Adipocyte (in vitro differentiated cells): ENCODE data around the gene HACL1.
"Not testable (repeated sequence)": the region's sequence is repeated elsewhere in the genome, so short reads cannot be mapped to it uniquely, and the experiment has no call there.

ENCODE experiments used
- DNase-seq: peaks from one replicate; pipeline ENCODE4 v3.0.0-alpha.2; 2015; ENCODE audit warnings: low read depth
- H3K27me3 ChIP-seq: replicated peaks from 2 replicates; pipeline ENCODE4 v1.7.0; 2013; ENCODE audit warnings: mild to moderate bottlenecking, low read length, moderate library complexity; ENCODE audit not compliant: control insufficient read depth, insufficient read depth
- H3K36me3 ChIP-seq: 2 replicates; pipeline ENCODE4 v1.7.0; 2013; ENCODE audit warnings: low read length, mild to moderate bottlenecking, moderate library complexity; ENCODE audit not compliant: control insufficient read depth, insufficient read depth, severe bottlenecking
- H3K4me1 ChIP-seq: 2 replicates; pipeline ENCODE4 v1.7.0; 2013; ENCODE audit warnings: mild to moderate bottlenecking, low read length, moderate library complexity; ENCODE audit not compliant: control insufficient read depth, insufficient read depth
- H3K4me3 ChIP-seq: 2 replicates; pipeline ENCODE4 v1.7.0; 2013; ENCODE audit warnings: mild to moderate bottlenecking, low read length, moderate library complexity
- H3K9ac ChIP-seq: 2 replicates; pipeline ENCODE4 v1.7.0; 2013; ENCODE audit warnings: mild to moderate bottlenecking, low read length, moderate library complexity
- H3K9me3 ChIP-seq: 2 replicates; pipeline ENCODE4 v1.7.0; 2013; ENCODE audit warnings: mild to moderate bottlenecking, low read length, moderate library complexity; ENCODE audit not compliant: control insufficient read depth

HACL1 gene

DNA sequence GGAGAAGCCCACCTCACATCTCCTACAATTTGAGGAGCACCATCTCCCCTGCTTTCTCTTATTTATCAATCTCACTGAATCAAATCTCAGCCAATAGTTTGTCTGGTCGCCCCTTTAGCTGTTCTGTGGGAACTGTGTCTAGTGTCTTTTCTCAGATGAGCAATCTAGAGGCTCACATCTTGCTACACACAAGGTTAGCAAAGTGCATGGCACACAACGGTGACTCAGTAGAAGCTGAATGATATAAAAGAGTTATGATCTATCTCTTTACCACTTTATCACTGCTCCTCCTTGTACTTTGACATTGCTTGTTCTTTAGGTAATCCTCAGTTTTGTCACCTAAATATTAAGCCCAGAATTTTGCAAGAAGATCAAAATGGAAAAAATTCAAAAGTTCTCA, 63.0 kb downstream of the HACL1 start:
- H3K36me3 ChIP-seq = peaks cover 4% of the 10 kb centered on the region
- H3K9ac ChIP-seq = no peak overlapping the region
- no peaks in the 10 kb centered on the region for H3K27me3 ChIP-seq
- H3K4me3 ChIP-seq = no peak overlapping the region
- H3K9me3 ChIP-seq = no peaks in the 10 kb centered on the region
- no peak for DNase-seq
- no peaks in the 10 kb centered on the region for H3K4me1 ChIP-seq

DNA sequence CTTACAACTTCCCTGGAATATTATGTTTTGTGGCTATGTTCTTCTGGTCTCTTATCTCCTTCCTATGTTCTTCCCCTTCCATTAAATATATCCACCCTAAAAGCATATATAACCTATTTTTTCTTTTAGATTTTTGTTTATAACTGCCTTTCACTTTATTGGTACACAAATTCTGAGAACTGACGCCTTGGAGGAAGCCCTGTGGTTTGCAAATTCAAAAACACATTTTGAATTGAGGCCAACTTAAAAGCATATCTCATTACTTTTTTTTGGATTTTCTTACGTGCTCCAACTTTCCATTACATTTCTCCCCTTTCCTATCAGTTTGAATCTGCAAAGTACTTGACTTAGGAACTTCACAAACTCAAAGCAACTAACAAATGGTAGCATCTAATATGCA, 64.5 kb downstream of the HACL1 start:
- H3K4me3 ChIP-seq = no peak overlapping the region
- H3K4me1 ChIP-seq = no peaks in the 10 kb centered on the region
- no peaks in the 10 kb centered on the region for H3K27me3 ChIP-seq
- H3K36me3 ChIP-seq = peaks cover 4% of the 10 kb centered on the region
- no peak overlapping the region for H3K9ac ChIP-seq
- no peaks in the 10 kb centered on the region for H3K9me3 ChIP-seq
- no peak for DNase-seq

GRCh38 chr3:15535732-15536131, 65.6 kb downstream of the HACL1 start:
- Histone ChIP-seq H3K9me3 (no peaks in the 10 kb centered on the region), H3K36me3 (peaks cover 4% of the 10 kb centered on the region), H3K4me3 (no peak overlapping the region), H3K4me1 (no peaks in the 10 kb centered on the region), H3K27me3 (no peaks in the 10 kb centered on the region), H3K9ac (no peak overlapping the region)
- peak; percentile 16 for DNase-seq

- not testable (repeated sequence) for H3K9ac ChIP-seq, H3K9me3 ChIP-seq, H3K4me1 ChIP-seq, H3K4me3 ChIP-seq, H3K36me3 ChIP-seq, DNase-seq, H3K27me3 ChIP-seq
Observed at GRCh38 chr3:15532614-15533013, 68.8 kb downstream of the HACL1 start.

- H3K36me3 ChIP-seq = no peaks in the 10 kb centered on the region
- H3K27me3 ChIP-seq = no peaks in the 10 kb centered on the region
- H3K4me1 ChIP-seq = peaks cover 9% of the 10 kb centered on the region
- no peak overlapping the region for H3K4me3 ChIP-seq
- H3K9ac ChIP-seq = no peak overlapping the region
- H3K9me3 ChIP-seq = no peaks in the 10 kb centered on the region
- no peak for DNase-seq
Observed at GRCh38 chr3:15531346-15531745, 70.0 kb downstream of the HACL1 start.

- Histone ChIP-seq H3K9me3 (no peaks in the 10 kb centered on the region), H3K36me3 (no peaks in the 10 kb centered on the region), H3K9ac (no peak overlapping the region), H3K4me3 (no peak overlapping the region), H3K4me1 (peaks cover 13% of the 10 kb centered on the region), H3K27me3 (no peaks in the 10 kb centered on the region)
- DNase-seq = no peak
Observed at GRCh38 chr3:15528854-15529537, 72.4 kb downstream of the HACL1 start.

DNA sequence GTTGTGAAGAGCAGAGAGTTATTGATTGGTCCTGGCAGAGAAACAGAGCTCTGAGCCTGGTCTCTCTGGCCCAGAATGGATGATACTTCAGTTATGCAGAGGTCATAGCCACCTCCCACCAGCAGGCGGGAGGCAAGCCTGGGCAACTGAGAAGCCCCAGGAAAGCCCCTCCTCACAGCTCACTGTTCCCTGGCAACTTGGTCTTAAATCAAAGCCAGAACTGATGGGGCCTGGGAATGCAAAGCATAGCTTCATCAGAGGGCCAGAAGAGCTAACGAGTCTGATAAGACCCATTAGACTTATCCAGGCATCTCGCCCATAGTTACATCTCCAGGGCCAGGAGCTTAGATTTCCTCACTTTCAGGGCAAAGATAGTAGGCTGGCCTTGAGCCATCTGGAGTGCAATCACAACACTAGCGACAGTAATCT, 74.3 kb downstream of the HACL1 start:
- DNase-seq = no peak
- H3K36me3 ChIP-seq = no peaks in the 10 kb centered on the region
- H3K4me1 ChIP-seq = peaks cover 17% of the 10 kb centered on the region
- no peaks in the 10 kb centered on the region for H3K9me3 ChIP-seq
- H3K4me3 ChIP-seq = no peak overlapping the region
- no peak overlapping the region for H3K9ac ChIP-seq
- H3K27me3 ChIP-seq = no peaks in the 10 kb centered on the region

- Histone ChIP-seq H3K9me3 (no peaks in the 10 kb centered on the region), H3K4me3 (no peak overlapping the region), H3K9ac (no peak overlapping the region), H3K36me3 (no peaks in the 10 kb centered on the region), H3K27me3 (no peaks in the 10 kb centered on the region), H3K4me1 (peaks cover 17% of the 10 kb centered on the region)
- no peak for DNase-seq
Observed at GRCh38 chr3:15525790-15526189, 75.6 kb downstream of the HACL1 start.

- Histone ChIP-seq H3K9ac (no peak overlapping the region), H3K4me3 (no peak overlapping the region), H3K4me1 (peaks cover 22% of the 10 kb centered on the region), H3K27me3 (no peaks in the 10 kb centered on the region), H3K36me3 (no peaks in the 10 kb centered on the region), H3K9me3 (no peaks in the 10 kb centered on the region)
- no peak for DNase-seq
Observed at GRCh38 chr3:15523660-15524417, 77.5 kb downstream of the HACL1 start.

DNA sequence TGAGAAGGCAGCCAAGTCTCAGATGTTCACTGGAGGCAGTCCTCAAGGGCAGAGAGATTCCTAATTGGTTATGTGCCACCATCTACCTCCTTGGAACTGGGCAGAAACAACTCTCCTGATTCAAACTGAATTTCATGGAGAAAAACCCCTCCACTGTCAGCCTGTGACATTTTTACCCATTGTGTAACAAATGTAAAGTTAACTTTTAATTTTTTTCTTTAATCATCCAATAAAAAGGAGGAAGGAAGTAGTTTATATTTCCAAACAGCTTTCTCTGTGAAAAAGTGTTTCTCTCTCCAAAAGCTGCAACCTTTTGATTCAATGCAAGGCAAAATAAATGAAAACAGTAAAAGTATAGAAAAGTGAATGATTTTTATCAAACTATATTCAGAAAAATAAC, 79.4 kb downstream of the HACL1 start:
- no peak overlapping the region for H3K4me3 ChIP-seq
- no peak for DNase-seq
- no peaks in the 10 kb centered on the region for H3K9me3 ChIP-seq

GRCh38 chr3:15521573-15521965, 79.8 kb downstream of the HACL1 start, which contains the start of gene COLQ:
Gene COLQ, minus strand, starts transcription at chr3:15521706. Its CDS starts 81 bp downstream, at chr3:15521625.
- DNase-seq = no peak
- H3K9me3 ChIP-seq = no peaks in the 10 kb centered on the region
- no peaks in the 10 kb centered on the region for H3K27me3 ChIP-seq
- H3K36me3 ChIP-seq = no peaks in the 10 kb centered on the region
- no peak within 1 kb of the TSS for H3K4me3 ChIP-seq
- H3K9ac ChIP-seq = no peak within 1 kb of the TSS
- peaks cover 13% of the 10 kb centered on the region for H3K4me1 ChIP-seq

More for the DNA sequence above, 79.4 kb downstream of the HACL1 start:
- H3K9ac ChIP-seq = no peak overlapping the region
- H3K27me3 ChIP-seq = no peaks in the 10 kb centered on the region
- H3K36me3 ChIP-seq = no peaks in the 10 kb centered on the region
- peaks cover 15% of the 10 kb centered on the region for H3K4me1 ChIP-seq
